ENCODE results near the gene RFXAP.

GRCh38 chr13:36862002-36862685 lies 43.1 kb downstream of the RFXAP start:
- TF ChIP-seq, protein P1, sequence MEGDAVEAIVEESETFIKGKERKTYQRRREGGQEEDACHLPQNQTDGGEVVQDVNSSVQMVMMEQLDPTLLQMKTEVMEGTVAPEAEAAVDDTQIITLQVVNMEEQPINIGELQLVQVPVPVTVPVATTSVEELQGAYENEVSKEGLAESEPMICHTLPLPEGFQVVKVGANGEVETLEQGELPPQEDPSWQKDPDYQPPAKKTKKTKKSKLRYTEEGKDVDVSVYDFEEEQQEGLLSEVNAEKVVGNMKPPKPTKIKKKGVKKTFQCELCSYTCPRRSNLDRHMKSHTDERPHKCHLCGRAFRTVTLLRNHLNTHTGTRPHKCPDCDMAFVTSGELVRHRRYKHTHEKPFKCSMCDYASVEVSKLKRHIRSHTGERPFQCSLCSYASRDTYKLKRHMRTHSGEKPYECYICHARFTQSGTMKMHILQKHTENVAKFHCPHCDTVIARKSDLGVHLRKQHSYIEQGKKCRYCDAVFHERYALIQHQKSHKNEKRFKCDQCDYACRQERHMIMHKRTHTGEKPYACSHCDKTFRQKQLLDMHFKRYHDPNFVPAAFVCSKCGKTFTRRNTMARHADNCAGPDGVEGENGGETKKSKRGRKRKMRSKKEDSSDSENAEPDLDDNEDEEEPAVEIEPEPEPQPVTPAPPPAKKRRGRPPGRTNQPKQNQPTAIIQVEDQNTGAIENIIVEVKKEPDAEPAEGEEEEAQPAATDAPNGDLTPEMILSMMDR (IDR thresholded peaks at IDR 0.05), result no peak
- no peak for TF ChIP-seq POLR2A (IDR thresholded peaks at IDR 0.05)

Measured in thyroid gland (tissue), 4 donors.